Ishikawa (cell line): ENCODE results near the gene SPATA1.
A peak's percentile ranks its signal among the peaks of the same experiment; 100 is the strongest.

Source experiments
- CEBPB ChIP-seq: IDR thresholded peaks from 2 replicates; pipeline ENCODE4 v1.6.1; 2012
- CREB1 ChIP-seq: IDR thresholded peaks from 2 replicates; pipeline ENCODE4 v1.6.1; 2012; ENCODE audit warnings: low read depth
- EGR1 ChIP-seq: IDR thresholded peaks from 2 replicates; pipeline ENCODE4 v1.6.1; 2012
- EP300 ChIP-seq: IDR thresholded peaks from 2 replicates; pipeline ENCODE4 v1.6.1; 2012; ENCODE audit warnings: borderline replicate concordance
- FOXM1 ChIP-seq: IDR thresholded peaks from 2 replicates; pipeline ENCODE4 v1.6.1; 2012; ENCODE audit warnings: low read depth, borderline replicate concordance
- MAX ChIP-seq: IDR thresholded peaks from 2 replicates; pipeline ENCODE4 v1.6.1; 2012
- NFIC ChIP-seq: IDR thresholded peaks from 2 replicates; pipeline ENCODE4 v1.6.1; 2012
- RAD21 ChIP-seq: IDR thresholded peaks from 2 replicates; pipeline ENCODE4 v1.6.1; 2012; ENCODE audit warnings: low read depth
- REST ChIP-seq: IDR thresholded peaks from 2 replicates; pipeline ENCODE4 v1.6.1; 2012; ENCODE audit warnings: low read depth, mild to moderate bottlenecking
- TAF1 ChIP-seq: IDR thresholded peaks from 2 replicates; pipeline ENCODE4 v1.6.1; 2012; ENCODE audit warnings: low read depth, mild to moderate bottlenecking
- TCF12 ChIP-seq: IDR thresholded peaks from 2 replicates; pipeline ENCODE4 v1.6.1; 2012; ENCODE audit warnings: low read depth
- TEAD4 ChIP-seq: IDR thresholded peaks from 2 replicates; pipeline ENCODE4 v1.6.1; 2012
- USF1 ChIP-seq: IDR thresholded peaks from 2 replicates; pipeline ENCODE4 v1.6.1; 2012
- YY1 ChIP-seq: IDR thresholded peaks from 2 replicates; pipeline ENCODE4 v1.6.1; 2012; ENCODE audit warnings: low read depth
- ZBTB7A ChIP-seq: IDR thresholded peaks from 2 replicates; pipeline ENCODE4 v1.6.1; 2012; ENCODE audit warnings: low read depth

Gene SPATA1

DNA sequence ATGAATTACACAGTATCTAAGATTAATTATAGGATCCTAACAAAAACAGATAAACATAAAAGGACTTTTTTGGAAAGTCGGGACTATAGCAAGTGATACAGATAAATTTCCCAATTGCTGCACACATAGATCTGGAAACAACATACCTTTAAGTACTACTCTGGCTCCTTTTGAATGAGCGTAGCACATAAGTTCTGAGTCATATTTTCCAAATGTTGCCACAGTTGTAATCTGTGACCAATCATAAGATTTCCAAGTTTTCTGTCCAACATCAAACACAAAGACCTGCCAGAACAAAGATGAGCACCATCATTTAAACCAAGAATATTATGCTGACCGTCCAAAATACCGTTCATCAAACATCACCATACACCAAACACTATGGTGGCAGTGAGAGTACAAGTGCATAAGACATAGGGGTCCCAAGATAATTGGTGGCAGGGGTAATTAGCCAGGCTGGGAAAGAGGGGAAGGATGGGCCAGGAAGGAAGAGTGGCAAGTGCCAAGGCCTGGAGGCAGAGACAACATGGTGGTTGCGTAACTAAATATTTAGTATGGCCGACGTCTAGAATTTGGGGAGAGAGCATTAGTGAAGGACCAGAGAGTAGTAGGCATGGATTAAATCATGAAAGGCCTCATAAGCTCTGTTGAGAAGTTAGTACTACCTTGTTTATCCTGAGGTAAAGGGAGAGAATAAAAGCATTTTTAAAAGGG is 64.4 kb downstream of the SPATA1 start:
- no peak for TF ChIP-seq MAX
- no peak for TF ChIP-seq EGR1
- TF ChIP-seq ZBTB7A = no peak
- no peak for TF ChIP-seq CEBPB
- TF ChIP-seq NFIC = no peak
- TF ChIP-seq YY1 = no peak
- no peak for TF ChIP-seq TEAD4
- no peak for TF ChIP-seq REST
- no peak for TF ChIP-seq CREB1
- no peak for TF ChIP-seq RAD21
- TF ChIP-seq TAF1 = no peak
- no peak for TF ChIP-seq FOXM1
- no peak for TF ChIP-seq USF1
- TF ChIP-seq EP300 = no peak
- TF ChIP-seq TCF12 = no peak

GRCh38 chr1:84571150-84571535 is 65.0 kb downstream of the SPATA1 start:
- no peak for TF ChIP-seq NFIC
- TF ChIP-seq FOXM1 = no peak
- TF ChIP-seq USF1 = no peak
- no peak for TF ChIP-seq TAF1
- no peak for TF ChIP-seq CREB1
- TF ChIP-seq RAD21 = no peak
- no peak for TF ChIP-seq EGR1
- no peak for TF ChIP-seq ZBTB7A
- no peak for TF ChIP-seq EP300
- no peak for TF ChIP-seq MAX
- no peak for TF ChIP-seq CEBPB
- TF ChIP-seq REST = no peak
- TF ChIP-seq TCF12 = no peak
- no peak for TF ChIP-seq TEAD4
- no peak for TF ChIP-seq YY1

DNA sequence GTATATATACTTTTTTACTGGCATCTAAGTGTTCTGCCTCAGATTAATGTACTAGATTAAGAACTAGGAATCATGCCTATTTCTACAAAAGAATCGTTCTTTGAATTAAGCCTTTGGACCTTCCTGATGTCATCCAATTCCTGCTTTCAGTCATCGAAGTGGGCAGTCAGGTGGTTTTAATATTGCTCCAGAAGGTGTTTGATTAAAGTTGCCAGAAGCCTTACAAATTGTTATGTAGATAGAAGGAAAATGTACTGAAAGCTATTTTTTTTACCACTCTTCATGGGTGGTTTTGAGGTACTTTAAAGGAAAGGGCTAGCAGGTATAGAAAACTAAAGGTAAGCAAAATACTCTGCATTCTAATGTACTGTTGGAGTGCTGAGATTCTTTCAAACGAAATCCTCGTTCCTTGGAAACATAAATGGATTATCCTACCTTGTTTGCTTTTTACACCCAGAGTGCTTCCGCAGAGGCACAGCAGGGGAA is 67.3 kb downstream of the SPATA1 start:
- no peak for TF ChIP-seq REST
- no peak for TF ChIP-seq CREB1
- TF ChIP-seq EP300 = no peak
- TF ChIP-seq TEAD4 = no peak

DNA sequence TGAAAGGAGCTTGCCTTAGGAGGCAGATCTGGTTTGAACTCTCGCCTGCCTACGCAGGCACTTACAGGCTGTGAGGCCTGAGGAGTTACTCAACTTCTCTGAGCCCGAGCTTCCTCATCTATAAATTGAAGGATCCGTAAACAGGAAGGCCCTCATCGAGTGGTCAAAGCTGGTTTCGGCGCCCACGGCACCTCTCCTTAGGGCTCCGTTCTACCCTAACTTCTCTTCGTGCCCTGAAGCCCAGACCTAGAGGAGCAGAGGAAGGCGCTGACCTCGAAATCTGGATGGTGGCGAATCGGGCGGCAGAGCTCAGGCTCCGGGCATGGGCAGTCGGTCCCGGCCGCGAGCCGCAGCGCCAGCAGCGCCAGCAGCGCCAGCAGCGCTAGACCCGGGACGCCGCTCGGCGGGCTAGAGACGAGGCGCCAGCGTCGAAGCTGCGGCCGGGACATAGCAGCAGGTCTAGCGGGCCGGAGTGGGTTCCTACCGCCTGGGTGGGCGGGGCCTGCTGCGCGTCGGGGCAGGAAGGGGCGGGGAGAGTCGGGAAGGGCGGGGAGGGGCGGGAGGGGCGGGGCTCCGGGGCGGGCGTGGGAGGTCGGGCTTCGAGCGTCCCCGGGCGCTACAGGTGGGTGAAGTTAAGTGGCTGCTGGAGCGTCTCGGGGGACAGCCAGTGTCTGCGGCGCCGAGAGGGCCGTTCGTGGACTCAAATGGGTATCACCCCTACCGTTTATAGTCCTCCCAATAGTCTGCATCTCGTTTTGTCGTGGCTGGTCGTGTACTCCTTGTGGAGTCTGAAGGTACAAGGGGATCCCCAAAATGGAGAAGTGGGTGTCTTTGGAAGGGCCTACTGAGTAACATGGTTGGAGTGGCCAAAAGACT is 68.0 kb downstream of the SPATA1 start, which contains the start of gene CTBS:
Gene CTBS, minus strand, starts transcription at position 474 of the 876 bp plus-strand sequence. Its CDS starts 25 bp downstream, at position 449.
- no peak for TF ChIP-seq REST
- TF ChIP-seq NFIC = no peak
- no peak for TF ChIP-seq FOXM1
- TF ChIP-seq USF1 = no peak
- no peak for TF ChIP-seq YY1
- no peak for TF ChIP-seq EGR1
- no peak for TF ChIP-seq RAD21
- peak; percentile 71; the same call in 1 of the 2 replicates for TF ChIP-seq TAF1
- TF ChIP-seq TEAD4 = no peak
- TF ChIP-seq CEBPB = no peak
- no peak for TF ChIP-seq CREB1
- TF ChIP-seq MAX = peak; percentile 90
- no peak for TF ChIP-seq EP300
- peak; percentile 39; the same call in 1 of the 2 replicates for TF ChIP-seq TCF12
- no peak for TF ChIP-seq ZBTB7A
